NCI-H460 (cell line): ENCODE data around the gene RBM6. TPM values are rescaled to one million over a fixed set of nuclear protein-coding genes. Genes with fewer than 3 reads are reported as not detected.
"Not testable (repeated sequence)": the region's sequence is repeated elsewhere in the genome, so short reads cannot be mapped to it uniquely, and the experiment has no call there.

ENCODE experiments used
- DNase-seq: peaks from one replicate; pipeline ENCODE4 v3.0.0-alpha.2; 2016; ENCODE audit warnings: low read depth; ENCODE audit errors: extremely low read depth
- total RNA-seq: library from RNA; depleted of rRNA; stranded (reverse); fragments of >200 nt; shearing (Covaris generic); gene quantifications from 2 replicates; pipeline ENCODE4 v1.2.3, GENCODE V29; 2014

RBM6 gene
- total RNA-seq, 1 experiment from 2014 or later, result 33.8 TPM

- DNase-seq, result no peak
Observed at GRCh38 chr3:49916686-49917085, 23.3 kb upstream of the RBM6 start.

DNA sequence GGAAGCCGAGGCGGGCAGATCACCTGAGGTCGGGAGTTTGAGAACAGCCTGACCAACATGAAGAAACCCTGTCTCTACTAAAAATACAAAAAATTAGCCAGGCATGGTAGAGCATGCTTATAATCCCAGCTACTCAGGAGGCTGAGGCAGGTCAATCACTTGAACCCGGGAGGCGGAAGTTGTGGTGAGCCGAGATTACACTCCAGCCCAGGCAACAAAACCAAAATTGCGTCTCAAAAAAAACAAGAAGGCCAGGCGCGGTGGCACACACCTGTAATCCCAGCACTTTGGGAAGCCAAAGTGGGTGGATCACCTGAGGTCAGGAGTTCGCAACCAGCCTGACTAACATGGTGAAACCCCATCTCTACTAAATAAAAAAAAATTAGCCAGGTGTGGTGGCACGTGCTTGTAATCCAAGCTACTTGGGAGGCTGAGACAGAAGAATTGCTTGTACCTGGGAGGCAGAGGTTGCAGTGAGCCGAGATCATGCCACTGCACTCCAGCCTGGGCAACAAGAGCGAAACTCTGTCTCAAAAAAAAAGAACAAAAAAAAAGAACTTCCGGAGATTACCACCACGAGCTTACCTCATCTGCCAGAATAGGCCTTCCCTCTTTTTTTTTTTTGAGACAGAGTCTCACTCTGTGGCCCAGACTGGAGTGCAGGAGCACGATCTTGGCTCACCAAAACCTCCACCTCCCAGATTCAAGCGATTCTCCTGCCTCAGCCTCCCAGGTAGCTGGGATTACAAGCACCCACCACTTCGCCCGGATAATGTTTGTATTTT, 22.0 kb upstream of the RBM6 start:
- not testable (repeated sequence) for DNase-seq

- no peak for DNase-seq
Observed at GRCh38 chr3:49924683-49925082, 15.3 kb upstream of the RBM6 start.

DNA sequence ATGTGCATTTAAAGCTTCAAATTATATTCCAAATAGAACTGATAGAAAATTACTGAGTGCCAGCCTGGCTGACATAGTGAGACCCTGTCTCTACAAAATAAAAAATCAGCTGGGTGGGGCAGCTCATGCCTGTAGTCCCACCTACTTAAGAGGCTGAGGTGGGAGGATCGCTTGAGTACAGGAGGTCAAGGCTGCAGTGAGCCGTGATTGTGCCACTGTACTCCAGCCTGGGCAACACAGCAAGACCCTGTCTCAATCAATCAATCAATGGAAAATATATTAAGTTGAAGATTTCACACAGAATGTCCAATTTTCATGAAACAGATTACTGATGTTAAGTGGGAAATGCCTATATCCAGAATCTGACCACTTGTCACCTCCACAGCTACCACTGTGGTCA, 14.5 kb upstream of the RBM6 start:
- no peak for DNase-seq

GRCh38 chr3:49926117-49926728, 13.7 kb upstream of the RBM6 start:
- DNase-seq, result no peak

- no peak for DNase-seq
Observed at GRCh38 chr3:49927798-49928197, 12.2 kb upstream of the RBM6 start.

- DNase-seq, result no peak
Observed at GRCh38 chr3:49928481-49929017, 11.4 kb upstream of the RBM6 start.

DNA sequence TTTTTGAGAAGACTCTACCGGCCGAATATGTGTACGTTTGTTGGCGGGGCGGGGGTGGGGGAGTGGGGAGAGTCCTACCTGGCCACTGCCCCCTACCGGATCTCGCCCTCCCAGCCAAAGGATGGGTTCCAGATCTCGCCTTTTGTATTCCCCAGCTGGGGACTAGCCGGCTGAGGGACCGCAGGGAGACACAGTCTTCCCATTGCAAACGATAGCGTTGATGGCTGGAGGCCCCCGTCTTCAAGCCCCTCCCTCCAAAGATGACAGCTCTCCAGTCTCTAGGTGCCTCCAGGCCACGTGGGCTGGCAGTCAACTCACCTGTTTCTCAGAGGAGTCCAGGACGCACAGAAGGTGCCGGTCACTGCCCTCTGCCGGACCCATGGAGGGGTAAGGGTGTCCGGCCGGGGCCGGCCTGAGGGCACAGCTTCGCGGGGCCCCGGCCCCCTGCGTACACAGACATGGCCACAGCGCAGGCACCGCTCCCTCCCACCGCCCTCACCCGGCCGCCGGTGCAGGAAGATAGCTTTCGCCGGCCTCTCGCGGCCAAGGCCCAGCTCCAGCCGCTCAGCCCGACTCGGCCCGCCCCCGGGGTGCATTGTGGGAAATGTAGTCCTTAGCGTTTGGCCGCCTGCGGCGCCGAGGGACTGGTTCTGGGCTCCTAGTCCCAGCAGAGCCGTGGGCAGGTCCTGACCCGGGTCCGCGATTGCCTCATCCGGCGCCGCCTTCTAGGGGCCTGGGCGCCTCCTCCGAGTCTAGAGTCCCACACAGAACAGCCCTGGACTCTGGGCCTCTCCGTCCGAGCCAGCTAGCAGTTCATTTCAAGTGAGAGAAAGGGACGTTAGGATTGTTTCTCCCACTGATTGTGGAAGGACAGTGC, 10.4 kb upstream of the RBM6 start, which contains the start of gene MON1A:
TSS of gene MON1A (minus strand) at position 521 of the 877 bp plus-strand sequence. CDS start 16,465 bp downstream, outside the sequence.
- peak; percentile 83 for DNase-seq

GRCh38 chr3:49930168-49930690, 9.7 kb upstream of the RBM6 start:
- no peak for DNase-seq

DNA sequence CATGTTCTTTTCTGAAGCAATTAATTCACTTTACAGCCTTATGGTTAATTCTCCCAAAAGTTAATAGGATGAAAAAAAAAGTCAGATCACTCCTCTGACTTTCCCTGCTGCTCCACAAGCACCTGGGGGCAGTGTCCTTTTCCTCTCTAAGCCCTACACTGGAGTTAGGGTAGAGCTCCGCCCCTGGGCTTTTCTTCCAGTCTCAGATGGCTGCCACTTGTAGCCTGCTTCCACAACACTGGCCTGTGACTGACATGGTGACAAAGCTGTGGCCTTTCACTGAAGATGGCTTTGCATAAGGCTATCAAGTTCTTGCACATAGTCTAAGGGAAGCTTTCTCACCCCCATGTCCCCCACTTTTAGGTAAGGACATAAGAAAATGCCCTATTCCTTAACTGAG, 9.0 kb upstream of the RBM6 start:
- peak; percentile 19 for DNase-seq

DNA sequence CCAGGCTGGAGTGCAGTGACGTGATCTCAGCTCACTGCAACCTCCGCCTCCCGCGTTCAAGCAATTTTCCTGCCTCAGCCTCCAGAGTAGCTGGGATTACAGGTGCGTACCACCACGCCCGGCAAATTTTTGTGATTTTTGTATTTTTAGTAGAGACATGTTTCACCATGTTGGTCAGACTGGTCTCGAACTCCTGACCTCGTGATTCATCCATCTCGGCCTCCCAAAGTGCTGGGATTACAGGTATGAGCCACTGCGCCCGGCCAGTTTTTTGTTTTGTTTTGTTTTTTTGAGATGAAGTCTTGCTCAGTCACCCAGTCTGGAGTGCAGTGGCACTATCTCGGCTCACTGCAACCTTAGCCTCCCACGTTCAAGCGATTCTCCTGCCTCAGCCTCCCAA, 7.7 kb upstream of the RBM6 start:
- DNase-seq, result not testable (repeated sequence)

DNA sequence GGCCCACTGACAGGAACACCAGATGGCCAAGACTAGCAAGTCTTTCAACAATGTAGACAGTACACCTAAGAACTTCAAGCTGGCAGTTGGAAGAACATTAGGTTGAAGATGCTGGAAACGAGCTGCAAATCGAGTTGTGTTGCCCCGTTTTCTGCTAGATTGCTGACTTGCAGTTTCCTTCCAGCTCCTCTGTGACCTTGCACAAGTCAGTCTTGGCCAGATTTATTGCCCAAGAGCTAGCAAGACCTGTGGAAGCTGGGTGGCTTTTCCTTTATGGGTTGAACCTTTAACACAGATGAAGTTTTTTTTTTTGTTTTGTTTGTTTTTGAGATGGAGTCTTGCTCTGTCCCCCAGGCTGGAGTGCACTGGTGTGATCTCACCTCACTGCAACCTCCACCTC, 2.9 kb upstream of the RBM6 start:
- no peak for DNase-seq

GRCh38 chr3:49940667-49941249, 808 bp downstream of the RBM6 start:
- no peak for DNase-seq

GRCh38 chr3:49942651-49943050, 2.7 kb downstream of the RBM6 start:
- DNase-seq, result no peak

DNA sequence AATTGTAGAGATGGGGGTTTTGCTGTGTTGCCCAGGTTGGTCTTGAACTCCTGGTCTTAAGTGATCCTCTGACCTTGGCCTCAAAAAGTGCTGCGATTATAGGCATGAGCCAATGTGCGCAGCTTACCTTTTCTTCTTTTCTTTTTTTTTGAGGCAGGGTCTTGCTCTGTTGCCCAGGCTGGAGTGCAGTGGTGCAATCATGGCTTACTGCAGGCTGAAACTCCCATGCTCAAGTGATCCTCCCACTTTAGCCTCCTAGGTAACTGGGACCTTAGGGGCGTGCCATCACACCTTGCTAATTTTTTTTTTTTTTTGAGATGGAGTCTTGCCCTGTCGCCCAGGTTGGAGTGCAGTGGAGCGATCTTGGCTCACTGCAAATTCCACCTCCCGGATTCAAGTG, 13.0 kb downstream of the RBM6 start:
- DNase-seq, result no peak

GRCh38 chr3:49955636-49956035, 15.7 kb downstream of the RBM6 start:
- DNase-seq, result no peak

- no peak for DNase-seq
Observed at GRCh38 chr3:49966233-49966942, 26.4 kb downstream of the RBM6 start.

- no peak for DNase-seq
Observed at GRCh38 chr3:49967291-49967690, 27.3 kb downstream of the RBM6 start.

GRCh38 chr3:49968346-49968745, 28.4 kb downstream of the RBM6 start:
- DNase-seq, result no peak

GRCh38 chr3:49972656-49973055, 32.7 kb downstream of the RBM6 start:
- no peak for DNase-seq
